Measurements from ENCODE around the gene SVOPL.

Gene SVOPL

GRCh38 chr7:138606236-138606635, 94.9 kb downstream of the SVOPL start:
- no peak for DNase-seq (ENCODE audit: low read depth)
- no peak for TF ChIP-seq CTCF (IDR thresholded peaks at IDR 0.05; ENCODE audit: control insufficient read depth, extremely low read depth, insufficient read depth)
- no peak overlapping the region for H3K4me3 ChIP-seq (ENCODE audit: low read depth, low read length)

GRCh38 chr7:138603549-138604318, 97.4 kb downstream of the SVOPL start:
- no peak for TF ChIP-seq CTCF (IDR thresholded peaks at IDR 0.05; ENCODE audit: control insufficient read depth, extremely low read depth, insufficient read depth)
- DNase-seq (ENCODE audit: low read depth) = no peak
- no peak overlapping the region for H3K4me3 ChIP-seq (ENCODE audit: low read depth, low read length)

GRCh38 chr7:138602451-138602850, 98.7 kb downstream of the SVOPL start:
- no peak for TF ChIP-seq CTCF (IDR thresholded peaks at IDR 0.05; ENCODE audit: control insufficient read depth, extremely low read depth, insufficient read depth)
- no peak overlapping the region for H3K4me3 ChIP-seq (ENCODE audit: low read depth, low read length)
- no peak for DNase-seq (ENCODE audit: low read depth)

- DNase-seq (ENCODE audit: low read depth) = no peak
- no peak for TF ChIP-seq CTCF (IDR thresholded peaks at IDR 0.05; ENCODE audit: control insufficient read depth, extremely low read depth, insufficient read depth)
- H3K4me3 ChIP-seq (ENCODE audit: low read depth, low read length) = no peak overlapping the region
These were observed 105.7 kb downstream of the SVOPL start for GRCh38 chr7:138595454-138595853.

- TF ChIP-seq CTCF (IDR thresholded peaks at IDR 0.05; ENCODE audit: control insufficient read depth, extremely low read depth, insufficient read depth) = no peak
- H3K4me3 ChIP-seq (ENCODE audit: low read depth, low read length) = no peak overlapping the region
- DNase-seq (ENCODE audit: low read depth) = no peak
These were observed 111.0 kb downstream of the SVOPL start for GRCh38 chr7:138590154-138590553.

GRCh38 chr7:138588986-138589385, 112.2 kb downstream of the SVOPL start:
- TF ChIP-seq CTCF (IDR thresholded peaks at IDR 0.05; ENCODE audit: control insufficient read depth, extremely low read depth, insufficient read depth) = no peak
- H3K4me3 ChIP-seq (ENCODE audit: low read depth, low read length) = no peak overlapping the region
- no peak for DNase-seq (ENCODE audit: low read depth)

GRCh38 chr7:138587485-138587884, 113.7 kb downstream of the SVOPL start:
- no peak overlapping the region for H3K4me3 ChIP-seq (ENCODE audit: low read depth, low read length)
- TF ChIP-seq CTCF (IDR thresholded peaks at IDR 0.05; ENCODE audit: control insufficient read depth, extremely low read depth, insufficient read depth) = no peak
- no peak for DNase-seq (ENCODE audit: low read depth)
